HG02884 (cell line): ENCODE results near the gene SP6.

Experiments used
- ATAC-seq: cut with Tn5 transposase; IDR thresholded peaks from one replicate; pipeline ENCODE4 v1.9.1; 2021; ENCODE audit warnings: mild to moderate bottlenecking, moderate library complexity; ENCODE audit not compliant: unreplicated experiment

Gene SP6

GRCh38 chr17:47857551-47858455, 6.8 kb upstream of the SP6 start:
- no peak for ATAC-seq

GRCh38 chr17:47856830-47857229, 5.9 kb upstream of the SP6 start:
- no peak for ATAC-seq

GRCh38 chr17:47855737-47856136, 4.8 kb upstream of the SP6 start:
- ATAC-seq = no peak

- ATAC-seq = no peak
Observed at GRCh38 chr17:47853616-47854015, 2.7 kb upstream of the SP6 start.

GRCh38 chr17:47852113-47852949, 1.4 kb upstream of the SP6 start:
- no peak for ATAC-seq

GRCh38 chr17:47851764-47852112, 775 bp upstream of the SP6 start:
- no peak for ATAC-seq

- ATAC-seq = no peak
Observed at GRCh38 chr17:47850373-47850691, 631 bp downstream of the SP6 start.

- ATAC-seq = no peak
Observed at GRCh38 chr17:47848198-47848513, 2.8 kb downstream of the SP6 start.

GRCh38 chr17:47847341-47848197, 3.4 kb downstream of the SP6 start:
- no peak for ATAC-seq

GRCh38 chr17:47846716-47847340, 4.1 kb downstream of the SP6 start:
- ATAC-seq = no peak

GRCh38 chr17:47845716-47846075, 5.3 kb downstream of the SP6 start:
- ATAC-seq = no peak

GRCh38 chr17:47844814-47845715, 5.9 kb downstream of the SP6 start:
- no peak for ATAC-seq

- ATAC-seq = no peak
Observed at GRCh38 chr17:47844227-47844626, 6.7 kb downstream of the SP6 start.

GRCh38 chr17:47843391-47843730, 7.6 kb downstream of the SP6 start:
- ATAC-seq = no peak

GRCh38 chr17:47841488-47842291, 9.3 kb downstream of the SP6 start:
- no peak for ATAC-seq

- ATAC-seq = no peak
Observed at GRCh38 chr17:47840742-47841487, 10.0 kb downstream of the SP6 start, which contains the start of gene SCRN2. Gene SCRN2, minus strand, starts transcription at chr17:47841273. Its CDS starts 430 bp downstream, at chr17:47840843.

- ATAC-seq = no peak
Observed at GRCh38 chr17:47840001-47840741, 10.8 kb downstream of the SP6 start.

- no peak for ATAC-seq
Observed at GRCh38 chr17:47839071-47839470, 11.9 kb downstream of the SP6 start.
